Kidney (tissue), 14 donors: ENCODE results near the gene GABRR1. TPM values are rescaled to one million over a fixed set of nuclear protein-coding genes. Genes with fewer than 3 reads are reported as not detected.

Experiments
- DNase-seq, 5 donors: peaks; one replicate each; pipeline ENCODE4 v3.0.0-alpha.2; 2013 to 2020
- FAIRE-seq: peaks from 2 replicates; lab custom pipeline; 2012; peaks lifted over from hg19 to GRCh38; lab: Jason Lieb, UNC
- H3K27ac ChIP-seq, 2 donors: one replicate each; pipeline ENCODE4 v1.7.0; 2013; ENCODE audit warnings: low read depth in 2 of 2, low read length in 2 of 2, inconsistent platforms in 1 of 2
- H3K27me3 ChIP-seq: one replicate; pipeline ENCODE4 v1.7.1; 2013; ENCODE audit warnings: low read length, inconsistent platforms; ENCODE audit not compliant: control insufficient read depth, insufficient read depth
- H3K36me3 ChIP-seq, 3 donors: one replicate each; pipeline versions ENCODE4 v1.7.0 to v1.7.1; 2013; ENCODE audit warnings: low read length in 3 of 3, control low read depth in 1 of 3, inconsistent platforms in 1 of 3; ENCODE audit not compliant: insufficient read depth in 3 of 3, control insufficient read depth in 2 of 3
- H3K4me1 ChIP-seq, 3 donors: one replicate each; pipeline versions ENCODE4 v1.7.0 to v1.7.1; 2013; ENCODE audit warnings: low read length in 3 of 3, inconsistent platforms in 1 of 3, low read depth in 1 of 3; ENCODE audit not compliant: control insufficient read depth in 2 of 3, insufficient read depth in 2 of 3
- H3K4me3 ChIP-seq, 3 donors: one replicate each; pipeline versions ENCODE4 v1.7.0 to v1.8.1; 2013; ENCODE audit warnings: low read length in 3 of 3, control low read depth in 1 of 3, inconsistent platforms in 1 of 3
- H3K9ac ChIP-seq, 3 donors: one replicate each; pipeline versions ENCODE4 v1.7.0 to v1.7.1; 2013; ENCODE audit warnings: low read length in 3 of 3, control low read depth in 1 of 3, inconsistent platforms in 1 of 3
- H3K9me3 ChIP-seq, 3 donors: one replicate each; pipeline versions ENCODE4 v1.7.0 to v1.7.1; 2013; ENCODE audit warnings: low read length in 3 of 3, control low read depth in 1 of 3, inconsistent platforms in 1 of 3; ENCODE audit not compliant: control insufficient read depth in 2 of 3, insufficient read depth in 1 of 3
- CTCF ChIP-seq: IDR thresholded peaks from 3 replicates; pipeline ENCODE4 v1.5.1; 2012; ENCODE audit warnings: mild to moderate bottlenecking, moderate library complexity, borderline replicate concordance; ENCODE audit not compliant: insufficient read depth; ENCODE audit errors: extremely low read depth
- intact Hi-C: fragments of 100-400 bp; cut with DNase I; formaldehyde crosslinking; loops from one replicate; pipeline ENCODE4 v1.11.1; 2022
- polyA plus RNA-seq: library from polyadenylated mRNA; stranded (reverse); fragments of 350-450 nt; fragmentation: Illumina TruSeq; extraction: RNeasy Lipid Tissue Mini Kit (QIAGEN cat#74804); gene quantifications from one replicate; pipeline ENCODE4 v1.2.3, GENCODE V29; 2014; ENCODE audit warnings: low read depth, low replicate concordance; ENCODE audit not compliant: insufficient read depth
- total RNA-seq: library from RNA; stranded (reverse); fragmentation: NEBNext Ultra II Directional; extraction: Animal tissue kit (Norgen Biotek cat#: 25700); gene quantifications from one replicate; pipeline ENCODE4 v1.2.1, GENCODE V29; 2021
- donor health status: control.
- donor health status: control.
- donor health status: control.
- donor health status: control.
- donor health status: control.
- donor health status: DM: yes; HTN: yes; CAD: no.
- donor health status: Normal renal cell carcinoma (clear cell type).

Gene GABRR1
- total and polyA plus RNA-seq, 2 donors from 2014 or later, result not detected

GRCh38 chr6:89222712-89223039 is 5.5 kb upstream of the GABRR1 start:
- no peak for FAIRE-seq
- no peak for DNase-seq
- Histone ChIP-seq H3K9ac (no peak overlapping the region), H3K4me1 (no peaks in the 10 kb centered on the region), H3K27me3 (no peaks in the 10 kb centered on the region), H3K36me3 (no peaks in the 10 kb centered on the region), H3K9me3 (no peaks in the 10 kb centered on the region), H3K27ac (no peak overlapping the region), H3K4me3 (no peak overlapping the region)
- intact Hi-C loops, result no loop called here
- no peak for TF ChIP-seq CTCF

- DNase-seq (peak in 2 of 5 donors; percentile 16 to 39), FAIRE-seq (no peak)
- H3K9ac ChIP-seq, result no peak overlapping the region
- H3K9me3 ChIP-seq, result no peaks in the 10 kb centered on the region
- H3K4me1 ChIP-seq, result no peaks in the 10 kb centered on the region
- H3K4me3 ChIP-seq, result no peak overlapping the region
- H3K27ac ChIP-seq, result no peak overlapping the region
- TF ChIP-seq CTCF, result no peak
- no peaks in the 10 kb centered on the region for H3K27me3 ChIP-seq
- H3K36me3 ChIP-seq, result no peaks in the 10 kb centered on the region
- intact Hi-C loops, result no loop called here
Observed at GRCh38 chr6:89221971-89222711, 5.0 kb upstream of the GABRR1 start.

DNA sequence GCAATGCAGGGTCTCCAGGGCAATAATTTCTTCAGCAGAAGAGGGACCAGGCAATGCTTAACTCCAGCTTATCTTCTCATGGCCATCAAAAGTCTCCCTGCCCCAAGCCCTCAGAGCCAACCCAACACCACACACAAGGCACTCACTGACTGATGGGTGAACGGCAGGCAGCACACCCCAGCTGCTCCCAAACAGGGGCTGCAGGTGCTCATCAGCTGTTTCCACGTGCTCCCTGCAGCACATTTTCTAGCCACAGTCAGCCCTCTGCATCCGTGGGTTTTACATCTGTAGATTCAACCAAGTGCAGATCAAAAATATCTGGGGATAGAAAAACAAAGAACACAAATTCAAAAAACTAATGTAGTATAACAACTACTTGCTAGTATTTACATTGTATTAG is 4.0 kb upstream of the GABRR1 start:
- Histone ChIP-seq H3K4me3 (no peak overlapping the region), H3K9ac (no peak overlapping the region), H3K27me3 (no peaks in the 10 kb centered on the region), H3K4me1 (no peaks in the 10 kb centered on the region), H3K36me3 (no peaks in the 10 kb centered on the region), H3K27ac (no peak overlapping the region), H3K9me3 (no peaks in the 10 kb centered on the region)
- no peak for DNase-seq
- TF ChIP-seq CTCF, result no peak
- intact Hi-C loops, result no loop called here
- no peak for FAIRE-seq

DNA sequence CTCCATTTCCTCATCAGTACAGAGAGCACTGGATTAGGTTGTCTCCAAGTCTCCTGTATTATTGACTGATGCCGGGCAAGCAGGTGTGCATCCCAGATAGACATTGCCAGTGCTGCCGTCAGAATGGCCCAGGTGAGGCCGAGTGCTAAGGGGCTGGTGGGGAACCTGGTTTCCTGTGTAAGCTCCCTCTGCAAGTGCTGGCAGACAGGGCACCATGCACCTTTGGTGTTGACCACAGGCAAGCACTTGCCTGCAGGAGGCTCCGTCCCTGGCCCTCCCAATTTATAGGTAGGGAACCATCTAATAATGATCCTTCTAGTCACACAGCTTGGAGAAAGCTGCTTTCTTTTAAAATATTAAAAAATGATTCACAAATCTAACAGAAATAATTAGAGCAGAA is 747 bp downstream of the GABRR1 start:
- H3K4me3 ChIP-seq, result no peak overlapping the region
- DNase-seq (no peak), FAIRE-seq (no peak)
- H3K27me3 ChIP-seq, result no peaks in the 10 kb centered on the region
- H3K36me3 ChIP-seq, result no peaks in the 10 kb centered on the region
- no peak overlapping the region for H3K27ac ChIP-seq
- no peaks in the 10 kb centered on the region for H3K9me3 ChIP-seq
- TF ChIP-seq CTCF, result no peak
- H3K4me1 ChIP-seq, result no peaks in the 10 kb centered on the region
- intact Hi-C loops, result no loop called here
- no peak overlapping the region for H3K9ac ChIP-seq
